NCI-H345 treated with DMSO at 0.1 percent for 48 hours (cell line): ENCODE data around the gene SNAPIN.

Experiments
- DNase-seq: peaks from one replicate; lab custom pipeline; 2025; ENCODE audit not compliant: unreplicated experiment; lab: John Stamatoyannopoulos, UW

SNAPIN gene

GRCh38 chr1:153658400-153659174, at the start of gene SNAPIN:
Gene SNAPIN, plus strand, starts transcription at chr1:153658703. Its CDS starts 41 bp downstream, at chr1:153658744.
- peak; percentile 97 for DNase-seq

GRCh38 chr1:153608742-153609584, 49.5 kb upstream of the SNAPIN start:
- no peak for DNase-seq

- no peak for DNase-seq
Measured at GRCh38 chr1:153609585-153609907, 49.0 kb upstream of the SNAPIN start.

GRCh38 chr1:153610334-153610733, 48.2 kb upstream of the SNAPIN start:
- DNase-seq = no peak

- DNase-seq = no peak
Measured at GRCh38 chr1:153610811-153611301, 47.6 kb upstream of the SNAPIN start.

- no peak for DNase-seq
Measured at GRCh38 chr1:153611356-153611755, 47.1 kb upstream of the SNAPIN start.

- no peak for DNase-seq
Measured at GRCh38 chr1:153612111-153612754, 46.3 kb upstream of the SNAPIN start.

GRCh38 chr1:153612755-153613331, 45.7 kb upstream of the SNAPIN start, which contains the start of gene S100A16:
Gene S100A16, minus strand, starts transcription at chr1:153613137. Its CDS starts 4,986 bp downstream, at chr1:153608151.
- no peak for DNase-seq

GRCh38 chr1:153613406-153613805, 45.1 kb upstream of the SNAPIN start:
- no peak for DNase-seq

GRCh38 chr1:153614189-153614900, 44.2 kb upstream of the SNAPIN start:
- DNase-seq = no peak

GRCh38 chr1:153614906-153615305, 43.6 kb upstream of the SNAPIN start:
- DNase-seq = no peak

GRCh38 chr1:153615406-153615805, 43.1 kb upstream of the SNAPIN start:
- no peak for DNase-seq

- DNase-seq = no peak
Measured at GRCh38 chr1:153616144-153616916, 42.2 kb upstream of the SNAPIN start, which contains the start of gene S100A14. Gene S100A14, minus strand, starts transcription at chr1:153616325. Its CDS starts 467 bp downstream, at chr1:153615858.

GRCh38 chr1:153616917-153617311, 41.6 kb upstream of the SNAPIN start:
- no peak for DNase-seq

- DNase-seq = peak; percentile 56
Measured at GRCh38 chr1:153617663-153618062, 40.8 kb upstream of the SNAPIN start.

GRCh38 chr1:153619171-153619570, 39.3 kb upstream of the SNAPIN start:
- DNase-seq = no peak

- DNase-seq = no peak
Measured at GRCh38 chr1:153623101-153623500, 35.4 kb upstream of the SNAPIN start.

GRCh38 chr1:153624965-153625611, 33.4 kb upstream of the SNAPIN start:
- DNase-seq = no peak

GRCh38 chr1:153626477-153626903, 32.0 kb upstream of the SNAPIN start:
- no peak for DNase-seq
